ENCODE data around the gene ANO3.
"Not testable (repeated sequence)": the region's sequence is repeated elsewhere in the genome, so short reads cannot be mapped to it uniquely, and the experiment has no call there.

ANO3 gene

DNA sequence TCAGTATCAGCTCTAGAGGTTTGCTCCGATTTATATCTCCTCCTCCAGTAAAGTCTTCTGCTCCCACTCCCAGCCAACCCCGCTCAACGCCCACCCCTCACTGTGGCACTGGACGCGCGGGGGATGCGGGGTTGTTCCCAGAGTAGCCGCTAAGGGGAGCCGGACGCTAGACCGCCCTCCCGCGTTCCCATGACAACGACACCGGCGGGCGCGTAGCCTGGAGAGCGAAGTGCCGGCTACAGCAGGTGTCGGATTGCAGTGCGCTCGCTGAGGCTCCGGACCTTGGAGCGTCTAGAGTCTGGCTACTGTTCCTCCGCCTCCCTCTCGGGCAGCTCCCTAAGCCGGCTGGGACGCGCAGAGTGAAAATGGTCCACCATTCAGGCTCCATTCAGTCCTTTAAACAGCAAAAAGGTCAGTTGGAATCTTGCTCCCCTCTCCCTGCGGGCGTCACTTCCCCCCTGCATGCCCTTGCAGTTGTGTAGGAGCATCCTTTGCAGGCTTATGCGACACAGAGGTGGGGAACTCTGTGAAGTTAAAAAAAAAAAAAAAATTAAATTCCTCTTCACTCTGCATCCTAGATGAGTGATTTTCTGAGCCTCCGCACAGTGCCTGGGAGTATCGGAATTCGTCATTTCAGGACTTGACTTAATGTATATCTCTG lies at the start of gene ANO3:
TSS of gene ANO3 (plus strand) at position 220 of the 661 bp plus-strand sequence. CDS start at position 366, 146 bp downstream.
- TF ChIP-seq, protein P1, sequence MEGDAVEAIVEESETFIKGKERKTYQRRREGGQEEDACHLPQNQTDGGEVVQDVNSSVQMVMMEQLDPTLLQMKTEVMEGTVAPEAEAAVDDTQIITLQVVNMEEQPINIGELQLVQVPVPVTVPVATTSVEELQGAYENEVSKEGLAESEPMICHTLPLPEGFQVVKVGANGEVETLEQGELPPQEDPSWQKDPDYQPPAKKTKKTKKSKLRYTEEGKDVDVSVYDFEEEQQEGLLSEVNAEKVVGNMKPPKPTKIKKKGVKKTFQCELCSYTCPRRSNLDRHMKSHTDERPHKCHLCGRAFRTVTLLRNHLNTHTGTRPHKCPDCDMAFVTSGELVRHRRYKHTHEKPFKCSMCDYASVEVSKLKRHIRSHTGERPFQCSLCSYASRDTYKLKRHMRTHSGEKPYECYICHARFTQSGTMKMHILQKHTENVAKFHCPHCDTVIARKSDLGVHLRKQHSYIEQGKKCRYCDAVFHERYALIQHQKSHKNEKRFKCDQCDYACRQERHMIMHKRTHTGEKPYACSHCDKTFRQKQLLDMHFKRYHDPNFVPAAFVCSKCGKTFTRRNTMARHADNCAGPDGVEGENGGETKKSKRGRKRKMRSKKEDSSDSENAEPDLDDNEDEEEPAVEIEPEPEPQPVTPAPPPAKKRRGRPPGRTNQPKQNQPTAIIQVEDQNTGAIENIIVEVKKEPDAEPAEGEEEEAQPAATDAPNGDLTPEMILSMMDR (IDR thresholded peaks at IDR 0.05; ENCODE audit: control insufficient read depth, extremely low read depth, insufficient read depth): peak; percentile 74
- H3K4me3 ChIP-seq (ENCODE audit: low read depth, low read length): peak within 1 kb of the TSS; percentile 37
- peak; percentile 70 for DNase-seq (ENCODE audit: low read depth)

- H3K4me3 ChIP-seq (ENCODE audit: low read depth, low read length): no peak overlapping the region
- DNase-seq (ENCODE audit: low read depth): no peak
- TF ChIP-seq, protein P1 (IDR thresholded peaks at IDR 0.05; ENCODE audit: control insufficient read depth, extremely low read depth, insufficient read depth): no peak
Observed at GRCh38 chr11:26283852-26284408, 48.0 kb upstream of the ANO3 start.

DNA sequence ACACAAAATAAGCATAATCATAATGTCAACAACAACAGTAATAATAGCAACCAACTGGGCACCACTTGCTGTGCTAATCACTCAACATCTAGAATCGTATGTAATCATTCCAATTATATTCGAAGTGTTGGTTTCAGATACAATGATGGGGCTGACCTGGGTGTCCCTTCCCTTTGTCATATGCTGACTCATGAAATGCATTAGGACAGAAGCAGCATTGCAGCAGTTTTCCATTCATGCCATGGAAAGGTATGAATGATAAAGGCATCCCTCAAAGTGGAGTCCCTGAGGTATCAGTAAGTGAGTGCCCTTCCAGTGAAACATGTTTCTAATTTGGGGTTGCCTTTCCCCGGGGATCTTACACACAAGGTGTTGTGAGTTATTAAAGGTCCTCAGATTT lies 46.3 kb upstream of the ANO3 start:
- H3K4me3 ChIP-seq (ENCODE audit: low read depth, low read length): no peak overlapping the region
- TF ChIP-seq, protein P1 (IDR thresholded peaks at IDR 0.05; ENCODE audit: control insufficient read depth, extremely low read depth, insufficient read depth): no peak
- DNase-seq (ENCODE audit: low read depth): no peak

GRCh38 chr11:26286472-26287066 lies 45.4 kb upstream of the ANO3 start:
- no peak overlapping the region for H3K4me3 ChIP-seq (ENCODE audit: low read depth, low read length)
- DNase-seq (ENCODE audit: low read depth): no peak
- TF ChIP-seq, protein P1 (IDR thresholded peaks at IDR 0.05; ENCODE audit: control insufficient read depth, extremely low read depth, insufficient read depth): peak; percentile 69

DNA sequence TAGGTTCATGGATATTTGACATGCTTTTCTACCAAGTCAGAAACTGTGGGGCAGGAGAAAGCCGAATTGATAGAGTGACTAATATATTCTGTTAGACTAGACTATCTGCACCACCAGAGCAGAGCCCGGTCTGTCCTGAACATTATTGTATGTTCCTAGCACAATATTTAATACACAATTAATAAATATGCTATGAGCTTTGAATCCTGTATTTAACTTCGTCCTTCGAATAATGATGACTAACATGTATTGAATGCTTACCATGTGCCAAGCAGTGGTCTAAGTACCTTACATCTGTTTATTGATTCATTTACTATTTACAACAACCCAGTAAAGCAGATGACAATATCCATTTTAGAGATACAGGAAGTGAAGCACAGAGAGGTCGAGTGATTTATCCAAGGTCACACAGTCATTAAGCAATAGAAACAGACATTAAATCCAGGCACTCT lies 44.8 kb upstream of the ANO3 start:
- TF ChIP-seq, protein P1 (IDR thresholded peaks at IDR 0.05; ENCODE audit: control insufficient read depth, extremely low read depth, insufficient read depth): no peak
- no peak for DNase-seq (ENCODE audit: low read depth)
- H3K4me3 ChIP-seq (ENCODE audit: low read depth, low read length): no peak overlapping the region

DNA sequence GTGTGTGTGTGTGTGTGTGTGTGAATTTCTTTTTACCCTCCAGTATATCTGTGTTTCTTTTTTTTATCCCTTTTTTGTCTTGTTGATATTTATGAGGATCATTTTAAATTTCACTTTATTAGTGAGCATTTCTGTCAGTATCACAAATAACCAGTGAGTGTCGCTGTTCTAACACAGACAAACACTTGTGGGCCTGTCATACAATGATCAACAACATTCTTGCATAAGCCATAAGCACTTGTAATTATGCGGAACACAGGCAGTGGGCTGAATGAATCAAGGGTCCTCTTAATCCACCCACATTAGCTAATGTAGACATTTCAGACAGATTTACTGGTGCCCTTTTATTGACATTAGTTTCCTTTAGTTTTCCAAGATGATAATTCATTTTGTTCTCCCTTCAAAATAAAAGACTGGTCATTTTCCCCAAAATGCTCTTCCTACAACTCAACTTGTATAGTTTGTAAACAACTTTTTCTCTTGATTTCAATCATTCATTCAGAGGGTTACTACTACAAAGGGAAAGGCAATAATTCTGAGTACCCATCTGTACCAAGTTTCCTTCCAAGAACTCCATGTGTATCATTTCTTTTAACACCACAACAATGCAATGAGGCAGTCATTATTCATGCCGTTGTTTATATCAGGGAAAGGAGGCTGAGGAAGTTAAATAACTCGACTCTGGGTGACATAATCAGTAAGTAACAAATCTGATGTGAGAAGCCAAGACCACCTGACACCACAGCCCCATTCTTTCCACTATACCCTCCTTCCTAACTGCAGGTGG lies 34.5 kb upstream of the ANO3 start:
- TF ChIP-seq, protein P1 (IDR thresholded peaks at IDR 0.05; ENCODE audit: control insufficient read depth, extremely low read depth, insufficient read depth): peak; percentile 77
- peak; percentile 75 for DNase-seq (ENCODE audit: low read depth)
- H3K4me3 ChIP-seq (ENCODE audit: low read depth, low read length): no peak overlapping the region

- not testable (repeated sequence) for H3K4me3 ChIP-seq (ENCODE audit: low read depth, low read length); DNase-seq (ENCODE audit: low read depth)
Observed at GRCh38 chr11:26316372-26316771, 15.6 kb upstream of the ANO3 start.
